Measurements from ENCODE around the gene MGAT4D.
"Not testable (repeated sequence)": the region's sequence is repeated elsewhere in the genome, so short reads cannot be mapped to it uniquely, and the experiment has no call there.

Gene MGAT4D

DNA sequence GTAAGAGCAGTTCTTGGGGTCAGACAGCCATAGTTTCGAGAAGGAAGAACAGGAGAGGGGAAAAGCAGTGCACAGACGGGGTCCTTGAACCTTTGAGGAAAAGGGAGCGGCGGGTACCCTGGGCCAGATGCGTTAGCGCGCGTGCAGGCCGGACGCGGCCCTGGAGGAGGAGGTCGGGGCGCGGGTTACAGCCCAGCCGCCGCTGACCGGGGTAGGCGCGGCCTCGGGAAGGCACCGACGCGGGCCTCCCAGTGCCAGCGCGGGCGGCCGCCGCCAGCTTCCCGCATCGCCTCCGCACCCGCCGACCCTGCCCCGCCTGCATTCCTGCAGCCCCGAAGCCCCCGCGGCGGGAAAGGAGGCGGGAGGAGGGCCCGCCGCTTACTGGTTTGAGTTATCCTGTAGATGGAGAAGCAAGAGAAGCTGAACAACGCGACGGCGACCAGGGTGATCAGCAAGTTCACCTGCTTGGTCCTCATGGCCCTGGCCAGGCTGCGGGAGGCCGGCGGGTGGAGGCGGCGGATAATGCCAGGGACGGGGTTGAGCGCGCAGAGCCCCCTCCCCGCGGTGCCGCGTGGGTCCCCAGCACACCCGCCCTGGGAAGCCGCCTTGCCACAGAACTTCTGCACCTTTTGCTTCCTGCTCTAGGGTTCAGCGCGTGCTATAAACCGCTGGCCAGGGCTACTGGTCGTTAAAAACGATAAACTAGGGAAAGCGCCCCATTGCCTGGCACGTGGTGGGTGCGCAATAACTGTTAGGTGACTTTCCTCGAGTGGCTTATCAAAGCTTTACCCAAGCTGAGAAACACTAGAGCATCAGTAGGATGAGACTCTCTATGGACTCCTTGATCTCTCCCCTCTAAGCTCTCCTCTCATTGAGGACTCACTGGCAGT, at the start of gene MGAT4D:
MGAT4D (minus strand) TSS at position 547 of the 890 bp plus-strand sequence; CDS start at position 476, 71 bp downstream.
- no peaks in the 10 kb centered on the region for H3K36me3 ChIP-seq (ENCODE audit: control insufficient read depth, insufficient read depth, low read length)
- no peaks in the 10 kb centered on the region for H3K9me3 ChIP-seq (ENCODE audit: control insufficient read depth, insufficient read depth, low read length)
- peak within 1 kb of the TSS; percentile 42; the same call in 1 of the 2 replicates for H3K9ac ChIP-seq (ENCODE audit: low read depth, low read length)
- peaks cover 64% of the 10 kb centered on the region for H3K27me3 ChIP-seq (ENCODE audit: control insufficient read depth, insufficient read depth, low read length)
- H3K4me3 ChIP-seq (ENCODE audit: low read depth, low read length): peak within 1 kb of the TSS; percentile 63
- H3K4me1 ChIP-seq (ENCODE audit: control insufficient read depth, insufficient read depth, low read length): no peaks in the 10 kb centered on the region
- no peak within 1 kb of the TSS for H3K27ac ChIP-seq (ENCODE audit: low read depth, low read length)

DNA sequence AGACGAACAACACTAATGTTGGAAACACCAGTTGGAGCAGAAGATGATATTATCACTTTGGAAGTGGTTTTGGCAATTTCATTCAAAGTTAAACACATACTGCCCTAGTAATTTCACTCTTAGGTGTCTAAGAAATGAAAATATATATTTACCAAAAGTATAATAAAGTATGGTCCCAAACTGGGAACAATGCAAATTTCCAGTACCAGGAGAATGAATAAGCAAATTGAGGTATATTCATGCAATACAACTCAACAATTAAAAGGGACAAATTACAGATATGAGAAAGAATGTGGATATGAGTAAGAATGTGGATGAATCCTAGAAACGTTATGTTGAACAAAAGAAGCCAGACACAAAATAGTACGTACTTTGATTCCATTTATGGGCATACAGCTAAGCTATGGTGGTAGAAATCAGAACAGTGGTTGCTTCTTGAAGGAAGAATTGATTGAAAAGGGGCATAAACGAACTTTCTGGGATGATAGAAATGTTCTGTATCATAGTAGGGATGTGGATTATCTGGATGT, 35.9 kb upstream of the MGAT4D start:
- H3K9ac ChIP-seq (ENCODE audit: low read depth, low read length): no peak overlapping the region
- H3K27ac ChIP-seq (ENCODE audit: low read depth, low read length): no peak overlapping the region
- no peak overlapping the region for H3K4me3 ChIP-seq (ENCODE audit: low read depth, low read length)
- peaks cover 20% of the 10 kb centered on the region for H3K36me3 ChIP-seq (ENCODE audit: control insufficient read depth, insufficient read depth, low read length)
- H3K27me3 ChIP-seq (ENCODE audit: control insufficient read depth, insufficient read depth, low read length): no peaks in the 10 kb centered on the region
- H3K4me1 ChIP-seq (ENCODE audit: control insufficient read depth, insufficient read depth, low read length): no peaks in the 10 kb centered on the region
- no peaks in the 10 kb centered on the region for H3K9me3 ChIP-seq (ENCODE audit: control insufficient read depth, insufficient read depth, low read length)

DNA sequence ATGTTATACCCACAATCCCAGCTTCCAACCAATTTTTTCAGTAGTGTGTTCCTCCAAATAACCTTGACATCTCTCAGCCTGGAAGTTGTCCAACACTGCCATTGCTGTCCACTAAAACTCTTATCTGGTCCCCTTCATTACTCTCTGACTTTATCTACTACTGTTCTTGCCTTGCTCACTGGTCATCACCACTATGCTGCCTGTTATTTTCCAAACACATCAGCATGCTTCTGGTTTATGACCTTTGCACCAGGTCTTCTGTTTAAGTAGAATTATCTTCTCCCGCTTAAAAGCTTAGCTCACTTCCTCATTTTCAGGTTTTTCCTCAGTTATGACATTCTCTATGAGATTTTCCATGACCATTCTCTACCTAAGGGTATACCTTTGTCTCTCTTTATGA, 31.3 kb upstream of the MGAT4D start:
- H3K4me1 ChIP-seq (ENCODE audit: control insufficient read depth, insufficient read depth, low read length): peaks cover 10% of the 10 kb centered on the region; the same call in 1 of the 2 replicates
- H3K27me3 ChIP-seq (ENCODE audit: control insufficient read depth, insufficient read depth, low read length): no peaks in the 10 kb centered on the region
- no peak overlapping the region for H3K27ac ChIP-seq (ENCODE audit: low read depth, low read length)
- H3K9me3 ChIP-seq (ENCODE audit: control insufficient read depth, insufficient read depth, low read length): no peaks in the 10 kb centered on the region
- H3K4me3 ChIP-seq (ENCODE audit: low read depth, low read length): no peak overlapping the region
- H3K9ac ChIP-seq (ENCODE audit: low read depth, low read length): no peak overlapping the region
- peaks cover 28% of the 10 kb centered on the region for H3K36me3 ChIP-seq (ENCODE audit: control insufficient read depth, insufficient read depth, low read length)

DNA sequence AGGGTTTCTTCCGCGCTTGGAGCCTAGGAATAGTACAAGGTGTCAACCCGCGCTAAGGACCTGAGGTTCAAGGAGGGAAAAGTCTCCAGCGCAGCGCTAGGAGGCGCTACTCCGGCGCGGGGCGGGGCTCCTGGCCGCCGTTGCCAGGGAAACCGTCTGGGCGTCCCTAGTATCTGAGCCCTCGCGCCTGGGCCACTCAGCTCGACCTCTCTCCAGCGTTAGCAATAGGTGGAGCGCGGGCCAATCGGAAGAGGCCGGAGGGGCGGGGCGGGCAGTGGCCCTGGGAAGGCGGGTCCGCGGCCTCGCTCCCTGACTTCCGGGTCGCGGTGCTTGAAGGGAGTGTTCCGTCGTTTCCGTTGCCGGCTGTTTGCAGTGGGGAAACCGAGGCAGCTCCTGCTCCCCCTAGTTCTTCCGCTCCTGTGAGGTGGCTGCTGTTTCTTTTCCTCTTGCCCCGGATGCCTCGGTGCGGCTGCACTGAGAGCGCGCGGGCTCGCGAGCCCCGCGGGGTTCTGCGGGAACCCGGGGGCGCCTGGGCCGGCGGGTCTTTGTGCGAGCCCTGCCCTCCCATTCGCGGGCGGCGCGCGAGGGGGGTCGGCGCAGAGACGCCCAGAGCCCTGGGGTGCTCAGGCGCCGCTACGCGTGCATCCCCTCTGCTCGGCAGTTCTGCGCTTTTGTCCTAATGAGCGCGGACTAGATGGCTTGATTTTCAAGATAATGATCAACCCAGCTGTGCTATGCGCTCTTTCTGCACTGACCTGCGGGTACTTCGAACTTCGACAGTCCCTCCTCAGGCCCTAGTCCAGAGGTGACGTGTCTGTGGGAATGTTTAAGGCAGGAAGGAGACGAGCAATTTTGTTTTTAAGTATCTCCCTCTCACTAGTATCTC, 26.0 kb upstream of the MGAT4D start, which contains the start of gene ELMOD2:
ELMOD2 (plus strand) TSS at position 312 of the 886 bp plus-strand sequence. CDS start 1,261 bp downstream, outside the sequence.
- H3K4me3 ChIP-seq (ENCODE audit: low read depth, low read length): peak within 1 kb of the TSS; percentile 69
- H3K27ac ChIP-seq (ENCODE audit: low read depth, low read length): peak within 1 kb of the TSS; percentile 92
- peaks cover 10% of the 10 kb centered on the region; the same call in 1 of the 2 replicates for H3K4me1 ChIP-seq (ENCODE audit: control insufficient read depth, insufficient read depth, low read length)

DNA sequence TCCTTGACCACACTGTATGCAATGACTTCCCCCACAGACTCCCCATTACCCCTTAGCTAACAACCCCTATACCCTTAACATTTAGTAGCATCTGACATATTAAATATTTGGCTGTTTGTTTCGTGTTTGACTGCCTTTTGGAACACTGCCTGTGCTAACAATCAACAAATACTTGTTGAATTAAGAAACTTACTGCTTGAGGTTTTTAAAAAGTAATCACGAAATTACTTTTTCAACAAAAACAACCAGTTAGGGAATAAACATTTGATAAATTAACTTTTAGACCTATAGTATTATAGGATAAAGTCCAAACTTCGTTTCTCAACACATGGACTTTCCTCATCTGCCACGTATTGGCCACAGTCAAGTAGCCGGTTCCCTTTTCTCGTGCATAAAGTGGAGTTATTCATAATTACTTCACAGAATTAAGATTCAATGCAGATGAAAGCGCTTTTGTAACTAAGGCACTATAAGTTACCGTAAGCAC, 25.3 kb upstream of the MGAT4D start:
- no peak overlapping the region for H3K27ac ChIP-seq (ENCODE audit: low read depth, low read length)
- H3K4me1 ChIP-seq (ENCODE audit: control insufficient read depth, insufficient read depth, low read length): peaks cover 10% of the 10 kb centered on the region; the same call in 1 of the 2 replicates
- peaks cover 16% of the 10 kb centered on the region for H3K27me3 ChIP-seq (ENCODE audit: control insufficient read depth, insufficient read depth, low read length)
- peaks cover 16% of the 10 kb centered on the region for H3K36me3 ChIP-seq (ENCODE audit: control insufficient read depth, insufficient read depth, low read length)
- no peaks in the 10 kb centered on the region for H3K9me3 ChIP-seq (ENCODE audit: control insufficient read depth, insufficient read depth, low read length)
- H3K9ac ChIP-seq (ENCODE audit: low read depth, low read length): no peak overlapping the region
- H3K4me3 ChIP-seq (ENCODE audit: low read depth, low read length): peak overlapping the region; percentile 42

More for the DNA sequence above, 26.0 kb upstream of the MGAT4D start, which contains the start of gene ELMOD2:
- Histone ChIP-seq H3K36me3 (ENCODE audit: control insufficient read depth, insufficient read depth, low read length) (peaks cover 19% of the 10 kb centered on the region), H3K9ac (ENCODE audit: low read depth, low read length) (peak within 1 kb of the TSS; percentile 80), H3K27me3 (ENCODE audit: control insufficient read depth, insufficient read depth, low read length) (peaks cover 16% of the 10 kb centered on the region), H3K9me3 (ENCODE audit: control insufficient read depth, insufficient read depth, low read length) (no peaks in the 10 kb centered on the region)

DNA sequence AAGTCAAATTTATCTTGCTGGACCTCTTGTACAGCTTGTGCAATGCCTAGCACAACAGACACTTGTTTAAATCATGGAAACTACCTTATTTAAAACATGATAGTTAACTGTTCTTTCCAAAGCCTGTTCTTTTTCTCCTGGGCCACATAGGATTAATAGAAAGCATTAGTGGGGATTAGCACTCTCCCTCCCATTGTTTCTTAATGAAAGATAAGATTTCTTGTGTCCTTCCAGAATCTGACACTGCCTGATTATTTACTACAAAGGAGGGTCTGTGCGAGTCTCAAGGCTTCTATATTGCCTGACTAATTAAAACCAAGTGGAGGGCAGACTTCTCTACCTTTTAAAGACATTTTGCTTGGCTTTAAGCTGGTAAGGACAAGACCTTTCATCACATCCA, 17.3 kb upstream of the MGAT4D start:
- Histone ChIP-seq H3K4me3 (ENCODE audit: low read depth, low read length) (no peak overlapping the region), H3K27me3 (ENCODE audit: control insufficient read depth, insufficient read depth, low read length) (no peaks in the 10 kb centered on the region), H3K36me3 (ENCODE audit: control insufficient read depth, insufficient read depth, low read length) (no peaks in the 10 kb centered on the region), H3K9ac (ENCODE audit: low read depth, low read length) (no peak overlapping the region), H3K4me1 (ENCODE audit: control insufficient read depth, insufficient read depth, low read length) (peaks cover 5% of the 10 kb centered on the region; the same call in 1 of the 2 replicates), H3K9me3 (ENCODE audit: control insufficient read depth, insufficient read depth, low read length) (no peaks in the 10 kb centered on the region), H3K27ac (ENCODE audit: low read depth, low read length) (peak overlapping the region; percentile 59)

DNA sequence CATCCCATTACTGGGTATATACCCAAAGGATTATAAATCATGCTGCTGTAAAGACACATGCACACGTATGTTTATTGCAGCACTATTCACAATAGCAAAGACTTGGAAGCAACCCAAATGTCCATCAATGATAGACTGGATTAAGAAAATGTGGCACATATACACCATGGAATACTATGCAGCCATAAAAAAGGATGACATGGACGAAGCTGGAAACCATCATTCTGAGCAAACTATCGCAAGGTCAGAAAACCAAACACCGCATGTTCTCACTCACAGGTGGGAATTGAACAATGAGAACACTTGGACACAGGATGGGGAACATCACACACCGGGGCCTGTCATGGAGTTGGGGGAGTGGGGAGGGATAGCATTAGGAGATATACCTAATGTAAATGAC, 15.7 kb upstream of the MGAT4D start:
- H3K4me3 ChIP-seq (ENCODE audit: low read depth, low read length); H3K27me3 ChIP-seq (ENCODE audit: control insufficient read depth, insufficient read depth, low read length); H3K9ac ChIP-seq (ENCODE audit: low read depth, low read length); H3K36me3 ChIP-seq (ENCODE audit: control insufficient read depth, insufficient read depth, low read length); H3K9me3 ChIP-seq (ENCODE audit: control insufficient read depth, insufficient read depth, low read length); H3K27ac ChIP-seq (ENCODE audit: low read depth, low read length); H3K4me1 ChIP-seq (ENCODE audit: control insufficient read depth, insufficient read depth, low read length): not testable (repeated sequence)

DNA sequence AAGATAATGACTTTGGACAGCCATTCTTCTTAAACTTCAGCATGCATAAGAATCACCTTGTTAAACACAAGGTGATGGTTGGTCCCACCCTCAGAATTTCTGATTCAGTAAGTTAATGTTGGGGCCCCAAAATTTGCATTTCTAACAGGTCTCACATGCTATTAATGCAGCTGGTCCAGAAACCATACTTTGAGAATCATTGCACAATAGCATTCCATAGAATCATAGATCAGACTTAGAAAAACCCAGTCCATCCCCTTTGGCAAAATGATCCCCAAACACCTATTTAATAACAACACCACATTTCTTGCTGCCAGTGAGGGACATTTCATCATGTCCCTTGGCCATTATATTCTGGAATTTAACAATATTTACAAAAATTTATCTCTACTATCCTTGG, 6.2 kb upstream of the MGAT4D start:
- H3K36me3 ChIP-seq (ENCODE audit: control insufficient read depth, insufficient read depth, low read length): no peaks in the 10 kb centered on the region

DNA sequence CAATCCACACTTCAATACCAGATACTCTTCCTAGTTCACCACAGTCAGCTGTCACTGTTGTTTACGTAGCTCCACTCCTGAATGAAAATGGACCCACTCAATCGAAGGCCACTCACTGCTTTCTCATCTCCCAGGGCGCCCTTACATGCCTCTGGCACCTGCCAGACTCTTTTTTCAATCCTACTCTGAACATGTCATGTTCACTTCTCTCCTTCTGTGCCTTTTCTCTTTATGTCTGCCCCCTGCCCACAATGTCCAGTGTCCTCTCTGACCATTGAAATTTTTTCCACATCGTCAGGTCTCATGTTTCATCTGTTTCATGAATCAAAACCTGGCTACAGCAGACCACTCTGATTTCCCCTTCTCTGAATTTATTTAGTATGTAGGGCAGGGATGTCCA, 1.3 kb upstream of the MGAT4D start:
- Histone ChIP-seq H3K9ac (ENCODE audit: low read depth, low read length) (no peak overlapping the region), H3K4me1 (ENCODE audit: control insufficient read depth, insufficient read depth, low read length) (no peaks in the 10 kb centered on the region), H3K36me3 (ENCODE audit: control insufficient read depth, insufficient read depth, low read length) (no peaks in the 10 kb centered on the region), H3K27ac (ENCODE audit: low read depth, low read length) (no peak overlapping the region), H3K4me3 (ENCODE audit: low read depth, low read length) (no peak overlapping the region), H3K9me3 (ENCODE audit: control insufficient read depth, insufficient read depth, low read length) (no peaks in the 10 kb centered on the region), H3K27me3 (ENCODE audit: control insufficient read depth, insufficient read depth, low read length) (peaks cover 64% of the 10 kb centered on the region)

More for the DNA sequence above, 6.2 kb upstream of the MGAT4D start:
- no peaks in the 10 kb centered on the region for H3K4me1 ChIP-seq (ENCODE audit: control insufficient read depth, insufficient read depth, low read length)
- peaks cover 30% of the 10 kb centered on the region for H3K27me3 ChIP-seq (ENCODE audit: control insufficient read depth, insufficient read depth, low read length)
- no peak overlapping the region for H3K4me3 ChIP-seq (ENCODE audit: low read depth, low read length)
- H3K9ac ChIP-seq (ENCODE audit: low read depth, low read length): no peak overlapping the region
- H3K27ac ChIP-seq (ENCODE audit: low read depth, low read length): no peak overlapping the region
- peaks cover 7% of the 10 kb centered on the region for H3K9me3 ChIP-seq (ENCODE audit: control insufficient read depth, insufficient read depth, low read length)

DNA sequence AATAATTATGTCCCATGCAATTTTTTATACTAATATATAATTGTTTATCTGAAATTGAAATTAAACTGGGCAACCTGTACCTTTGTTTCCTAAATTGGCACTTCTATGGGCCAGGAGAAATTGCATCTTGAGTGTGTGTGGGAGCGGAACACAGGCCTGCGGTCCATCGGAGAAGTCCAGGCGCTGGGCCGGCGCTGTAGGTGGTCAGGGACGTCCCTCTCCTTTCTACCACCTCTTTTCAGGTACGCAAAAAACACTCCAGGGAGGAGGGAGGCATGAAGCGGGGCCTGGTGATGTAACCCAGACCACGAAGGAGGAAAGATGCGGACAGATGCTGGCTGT, 717 bp downstream of the MGAT4D start:
- Histone ChIP-seq H3K4me1 (ENCODE audit: control insufficient read depth, insufficient read depth, low read length) (no peaks in the 10 kb centered on the region), H3K36me3 (ENCODE audit: control insufficient read depth, insufficient read depth, low read length) (no peaks in the 10 kb centered on the region), H3K9me3 (ENCODE audit: control insufficient read depth, insufficient read depth, low read length) (no peaks in the 10 kb centered on the region), H3K27me3 (ENCODE audit: control insufficient read depth, insufficient read depth, low read length) (peaks cover 64% of the 10 kb centered on the region), H3K4me3 (ENCODE audit: low read depth, low read length) (peak overlapping the region; percentile 63), H3K9ac (ENCODE audit: low read depth, low read length) (0 out of 2 replicates have a peak overlapping the region, but pooled peaks have one; percentile 42), H3K27ac (ENCODE audit: low read depth, low read length) (no peak overlapping the region)

Data from HUES48 (cell line).